Fibroblast of upper back skin (primary cell): ENCODE measurements around the gene ETS2.

ENCODE experiments used
- DNase-seq: peaks from one replicate; pipeline ENCODE4 v3.0.0-alpha.2; 2013

The ETS2 gene

DNA sequence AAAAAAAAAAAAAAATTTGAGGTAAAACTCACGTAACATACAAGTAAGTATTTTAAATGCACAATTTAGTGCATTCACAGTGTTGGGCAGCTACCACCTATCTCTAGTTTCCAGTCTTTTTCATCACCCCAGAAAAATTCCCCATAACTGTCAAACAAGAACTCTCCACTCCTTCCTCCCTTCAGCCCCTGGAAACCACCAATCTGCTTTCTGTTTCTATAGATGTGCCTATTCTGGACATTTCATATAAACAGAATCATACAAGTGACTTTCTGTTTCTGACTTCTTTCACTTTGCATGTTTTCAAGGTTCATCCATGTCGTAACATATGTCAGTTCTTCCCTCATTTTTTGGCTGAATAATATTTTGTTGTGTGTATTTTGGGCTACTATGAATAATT lies 24.9 kb upstream of the ETS2 start:
- no peak for DNase-seq

DNA sequence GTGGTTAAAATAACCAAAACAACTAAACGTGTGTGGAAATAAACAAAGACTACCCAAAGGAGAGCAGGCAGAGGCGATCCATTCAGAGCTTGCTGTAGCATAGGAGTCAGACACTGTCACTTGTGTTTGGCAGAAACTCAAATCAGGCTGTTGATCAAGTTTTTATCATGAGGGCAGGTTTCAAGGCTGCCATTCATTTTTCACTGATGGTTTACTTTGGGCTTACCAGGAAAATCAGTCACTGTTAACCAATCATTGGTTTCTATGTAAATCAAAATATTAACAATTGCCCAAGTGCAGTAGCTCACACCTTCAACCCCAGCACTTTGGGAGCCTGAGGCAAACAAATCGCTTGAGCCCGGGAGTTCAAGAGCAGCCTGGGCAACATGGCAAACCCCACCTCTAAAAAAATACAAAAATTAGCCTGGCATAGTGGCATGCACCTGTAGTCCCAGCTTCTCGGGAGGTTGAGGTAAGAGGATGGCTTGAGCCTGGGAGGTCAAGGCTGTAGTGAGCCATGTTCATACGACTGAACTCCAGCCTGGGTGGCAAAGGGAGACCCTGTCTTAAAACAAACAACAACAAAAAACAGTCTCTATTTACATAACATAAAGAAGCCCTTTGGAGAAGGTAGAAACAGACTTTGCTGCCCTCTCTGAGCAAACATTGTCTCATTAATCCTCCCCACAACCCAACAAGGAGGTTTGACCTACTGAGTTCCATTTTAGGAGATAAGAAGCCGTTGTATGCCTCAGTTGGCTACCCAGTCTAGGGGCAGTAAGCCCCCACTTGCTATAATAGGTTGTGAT lies 21.1 kb upstream of the ETS2 start:
- no peak for DNase-seq

DNA sequence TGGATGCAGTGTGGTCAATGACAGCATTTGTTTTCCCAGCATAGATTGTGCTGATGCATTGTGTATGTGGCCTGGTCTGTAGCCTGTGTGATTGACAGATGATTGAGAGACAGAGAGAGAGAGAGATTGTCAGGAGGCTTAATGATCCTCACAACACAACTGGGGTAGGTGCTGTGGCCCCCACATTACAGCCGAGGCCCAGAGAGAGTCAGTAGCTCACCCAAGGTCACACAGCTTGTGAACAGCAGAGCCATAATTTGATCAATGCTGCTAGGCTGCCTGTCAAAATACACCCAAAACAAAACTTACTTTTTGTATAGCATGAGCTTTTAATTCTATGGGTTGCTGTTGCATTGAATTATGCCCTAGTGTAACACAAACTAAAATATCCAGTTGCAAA lies 20.2 kb upstream of the ETS2 start:
- DNase-seq: no peak

DNA sequence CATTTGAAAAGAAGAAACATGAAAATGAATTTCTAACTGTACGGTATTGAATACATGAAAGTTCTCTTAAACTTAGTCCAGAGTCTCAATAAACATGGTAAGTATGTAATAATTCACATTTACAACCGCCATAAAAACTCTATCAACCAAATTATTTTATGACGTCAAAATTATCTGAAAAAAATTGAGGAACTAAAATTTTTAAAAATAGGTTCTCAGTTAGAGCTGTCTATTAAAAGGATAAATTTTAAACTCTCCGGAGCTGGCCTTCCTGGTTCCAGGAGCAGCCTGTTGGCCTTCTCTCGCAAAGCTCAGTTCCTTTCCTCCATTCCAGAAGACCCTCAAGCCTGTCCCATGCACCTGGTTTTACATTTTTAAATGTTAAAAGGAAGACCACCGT lies 18.7 kb upstream of the ETS2 start:
- DNase-seq: no peak

DNA sequence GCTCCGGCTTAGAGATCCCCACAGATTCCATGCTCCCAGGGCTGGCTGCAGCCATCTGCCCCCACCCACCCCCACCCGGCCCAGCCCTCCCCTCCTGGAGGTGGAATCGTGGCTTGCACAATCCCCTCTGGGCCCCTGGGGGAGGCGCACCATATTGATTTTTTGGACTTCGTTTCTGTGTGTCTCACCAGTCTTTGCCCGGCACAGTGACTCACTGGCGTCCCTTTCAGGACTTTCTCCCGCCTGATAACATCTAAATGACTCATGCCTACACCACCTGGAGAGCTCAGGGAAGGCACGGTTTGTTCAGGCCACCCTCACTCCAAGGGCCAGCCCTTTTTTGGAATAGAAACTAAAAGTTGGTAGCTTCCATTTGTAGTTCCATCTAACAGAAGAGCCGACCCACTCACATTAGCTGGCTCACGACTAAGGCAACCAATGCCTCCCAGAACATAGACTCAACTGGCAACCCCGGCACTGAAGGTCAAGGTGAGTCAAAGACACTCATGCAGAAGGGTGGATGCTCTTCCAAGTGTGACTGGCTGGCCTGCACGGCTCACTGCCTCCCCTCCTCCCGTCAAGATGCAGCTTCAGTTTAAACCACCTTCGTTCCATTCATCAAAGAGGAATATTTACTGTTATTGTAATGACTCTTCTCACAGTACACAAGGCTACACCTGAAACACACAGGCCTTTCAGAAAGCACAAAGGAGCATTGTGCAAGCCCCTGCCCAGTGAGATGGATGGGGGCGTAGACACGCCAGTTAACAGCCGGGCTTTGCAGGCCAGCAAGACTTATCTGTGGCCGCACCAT lies 18.1 kb upstream of the ETS2 start:
- DNase-seq: peak; percentile 76

DNA sequence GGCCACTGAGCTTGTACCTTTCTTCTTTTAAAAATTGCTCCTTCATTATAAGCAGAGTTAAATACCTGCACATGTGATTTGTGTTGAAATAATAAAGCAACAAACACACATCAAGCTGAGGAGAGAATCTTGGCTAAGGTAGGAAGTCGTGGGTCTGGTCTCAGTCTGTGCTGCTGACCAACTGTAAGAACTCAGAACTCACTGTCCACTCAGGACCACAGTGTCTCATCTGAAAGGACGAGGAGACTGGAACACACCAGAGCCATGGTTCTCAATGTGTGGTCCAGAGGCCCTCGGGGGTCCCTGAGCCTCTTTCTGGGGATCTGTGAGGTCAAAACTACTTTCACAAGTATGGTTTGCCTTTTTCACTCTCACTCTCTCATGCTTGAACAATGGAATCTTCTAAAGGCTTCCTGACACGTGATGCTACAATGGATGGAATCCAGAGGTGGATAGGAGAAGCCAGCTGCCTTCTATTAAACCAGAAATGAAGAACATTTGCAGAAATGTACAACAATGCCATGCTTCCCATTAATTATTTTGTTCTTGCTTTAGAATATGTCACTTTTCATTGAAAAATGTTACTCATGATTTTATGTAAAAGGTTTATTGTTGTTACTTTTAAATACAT lies 17.3 kb upstream of the ETS2 start:
- DNase-seq: peak; percentile 46

DNA sequence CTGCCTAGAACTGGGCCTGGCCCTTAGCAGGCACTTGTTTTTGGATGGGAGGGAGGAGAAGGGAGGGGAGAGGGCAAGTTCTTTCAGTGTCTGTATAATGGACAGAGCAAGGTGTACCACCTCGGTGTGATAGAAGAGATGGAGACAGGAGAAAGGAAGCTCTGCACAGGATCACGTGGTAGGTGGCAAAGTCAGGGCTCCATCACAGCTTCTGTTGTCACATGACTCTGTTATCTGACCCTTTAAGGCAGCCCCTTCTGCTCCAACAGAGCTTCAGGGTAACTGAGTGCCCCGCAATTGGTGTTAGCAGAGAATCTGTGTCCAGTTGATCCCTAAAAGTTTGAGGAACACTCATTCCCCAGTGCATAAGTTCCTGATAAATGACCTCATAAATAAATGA lies 16.5 kb upstream of the ETS2 start:
- DNase-seq: no peak

DNA sequence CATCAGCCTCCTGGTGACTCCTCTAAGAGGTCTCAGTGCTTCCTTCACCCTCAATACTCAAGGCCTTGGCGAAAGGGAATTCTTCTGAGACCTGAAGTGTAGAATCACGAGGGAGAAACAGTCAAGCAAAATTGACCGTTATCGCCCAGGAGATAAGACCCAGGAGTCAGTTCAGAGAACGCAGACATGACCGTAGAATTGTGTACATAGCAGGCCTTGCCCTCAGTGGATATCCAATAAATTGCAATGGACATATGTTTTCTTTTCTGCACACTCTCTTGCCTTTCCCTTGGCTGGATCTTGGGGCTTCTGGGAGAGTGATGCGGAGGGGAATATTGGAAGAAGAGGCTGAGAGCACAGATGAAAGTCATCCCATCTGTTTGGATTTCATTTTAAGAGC lies 15.7 kb upstream of the ETS2 start:
- DNase-seq: no peak

DNA sequence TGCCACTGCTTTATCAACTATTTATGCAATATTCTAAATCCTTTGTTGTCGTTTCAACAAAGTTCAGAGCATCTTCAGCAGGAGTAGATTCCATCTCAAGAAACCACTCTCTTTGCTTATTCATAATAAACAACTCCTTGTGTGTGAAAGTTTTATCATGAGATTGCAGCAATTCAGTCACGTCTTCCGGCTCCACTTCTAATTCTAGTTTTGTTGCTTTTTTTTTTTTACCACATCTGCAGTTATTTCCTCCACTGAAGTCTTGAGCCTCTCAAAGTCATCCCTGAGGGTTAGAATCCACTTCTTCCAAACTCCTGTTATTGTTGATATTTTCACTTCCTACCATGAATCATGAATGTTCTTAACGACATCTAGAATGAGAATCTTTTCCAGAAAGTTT lies 14.8 kb upstream of the ETS2 start:
- DNase-seq: no peak

DNA sequence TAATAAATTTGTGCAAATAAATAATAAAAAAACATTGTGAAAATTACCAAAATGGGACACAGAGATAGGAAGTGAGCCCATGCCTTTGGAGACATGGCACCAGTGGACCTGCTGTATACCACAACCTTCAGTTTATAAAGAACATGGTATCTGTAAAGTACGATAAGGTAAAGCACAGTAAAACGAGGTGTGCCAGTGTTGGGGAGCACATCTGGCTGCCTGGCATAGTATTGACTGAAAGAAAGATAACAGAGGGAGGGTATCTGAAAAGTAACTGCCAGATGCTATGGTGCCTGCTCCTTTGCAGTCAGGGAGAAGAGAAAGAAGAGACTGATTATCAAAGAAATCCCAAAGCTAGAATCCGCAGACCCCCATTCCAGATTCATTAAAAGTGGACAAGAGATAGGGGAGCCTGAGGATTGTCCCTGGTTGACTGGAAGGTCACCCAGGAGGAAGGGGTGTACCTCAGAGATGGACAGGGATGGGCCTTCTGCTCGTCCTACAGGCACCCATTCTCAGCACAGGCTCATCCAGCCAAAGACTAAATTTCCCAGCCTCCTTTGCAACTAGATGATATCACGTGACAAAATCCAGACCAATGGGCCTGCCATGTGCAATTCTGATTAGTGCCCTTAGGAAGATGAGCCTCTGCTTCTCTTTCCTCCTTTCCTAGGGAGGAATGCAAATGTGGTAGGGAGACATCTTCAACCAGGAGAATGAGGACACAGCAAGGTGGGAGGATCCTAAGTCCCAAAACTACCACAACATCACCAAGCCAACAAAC lies 12.9 kb upstream of the ETS2 start:
- no peak for DNase-seq

DNA sequence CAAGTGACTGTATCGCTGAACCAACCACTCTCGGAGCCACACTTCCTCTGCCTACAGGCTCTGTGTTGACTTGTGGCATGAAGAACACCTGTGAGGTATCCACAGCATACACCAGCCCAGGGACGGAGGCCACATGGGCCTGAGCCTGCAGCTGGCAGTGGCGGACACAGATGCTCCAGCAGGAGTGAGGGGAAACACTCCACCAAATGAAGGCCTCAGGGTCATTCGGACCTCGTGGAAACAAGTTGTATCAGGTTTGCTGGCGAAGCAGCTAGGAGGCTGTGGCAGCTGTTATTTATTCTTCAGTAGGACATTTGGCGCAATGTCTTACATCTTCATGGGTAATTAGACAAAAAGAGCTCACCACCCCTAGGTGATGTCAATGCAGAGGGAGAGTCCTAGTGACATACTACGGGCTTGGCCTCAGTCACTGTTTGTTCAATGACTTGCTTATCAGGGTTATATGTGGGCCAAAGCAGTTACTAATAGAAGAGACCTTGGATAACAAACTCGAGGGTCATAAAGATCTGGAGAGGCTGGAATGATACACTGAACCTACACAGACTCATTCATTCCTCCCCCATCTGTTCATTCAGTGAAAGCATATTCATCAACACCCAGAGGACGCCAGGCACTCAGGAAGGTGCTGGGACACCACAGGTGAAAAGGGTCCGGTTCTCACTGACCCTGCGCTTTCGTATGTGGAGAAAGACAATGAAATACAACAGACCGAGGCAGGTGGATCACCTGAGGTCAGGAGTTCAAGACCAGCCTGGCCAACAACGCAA lies 11.6 kb upstream of the ETS2 start:
- no peak for DNase-seq

DNA sequence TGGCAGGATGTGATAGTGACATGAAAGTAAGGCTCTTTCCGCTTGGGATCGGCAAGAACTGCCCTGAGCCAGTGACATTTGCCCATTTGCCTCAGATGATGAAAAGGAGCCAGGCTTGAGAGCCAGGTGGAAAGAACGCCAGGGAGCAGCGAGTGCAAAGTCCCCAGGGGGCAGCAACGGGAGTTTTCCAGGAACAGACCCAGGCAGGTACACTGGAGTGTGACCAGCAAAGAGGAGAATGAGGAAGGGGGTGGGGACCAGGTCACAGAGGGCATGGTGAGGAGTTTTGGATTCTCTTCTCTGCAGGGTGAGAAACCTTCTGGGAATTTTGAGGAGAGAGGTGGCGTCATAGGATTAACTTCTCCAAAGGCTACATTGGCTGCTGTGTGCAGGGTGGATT lies 10.8 kb upstream of the ETS2 start:
- DNase-seq: no peak

DNA sequence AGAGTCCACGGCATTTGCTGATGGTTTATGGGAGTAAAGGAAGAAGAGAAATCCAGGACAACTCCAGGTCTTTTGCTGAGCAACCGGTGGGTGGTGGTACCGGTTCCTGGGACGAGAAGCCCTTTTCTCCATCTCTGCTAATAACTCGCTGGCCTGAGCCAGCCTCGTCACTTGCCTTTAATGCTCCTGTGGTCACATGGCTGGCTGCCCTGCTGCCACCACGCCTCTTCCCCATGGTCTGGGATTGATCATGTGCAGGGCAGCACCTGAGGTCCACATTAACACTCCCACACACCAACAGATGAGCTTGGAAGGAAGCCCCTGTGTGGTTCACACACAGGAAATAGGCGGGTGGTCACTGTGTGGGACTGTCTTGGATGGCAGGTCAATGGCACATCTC lies 10.3 kb upstream of the ETS2 start:
- DNase-seq: no peak

DNA sequence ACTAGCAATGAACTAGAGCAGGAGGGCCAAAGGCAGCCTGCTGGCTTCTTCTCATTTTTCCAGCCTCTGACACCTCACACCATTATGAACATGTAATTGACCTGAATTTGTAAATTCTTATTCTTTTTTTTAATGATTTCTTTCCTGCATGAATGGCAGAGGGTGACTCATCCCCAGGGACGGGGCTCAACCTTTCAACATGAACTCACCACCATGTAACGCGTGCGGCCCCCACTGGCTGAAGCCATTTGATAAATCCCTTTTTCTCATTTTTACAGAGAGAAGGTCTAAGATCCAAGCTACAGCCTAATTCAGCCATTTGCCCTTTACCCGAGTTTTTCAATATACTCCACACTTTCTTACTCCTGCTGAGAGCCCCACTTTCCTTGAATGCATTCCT lies 9.3 kb upstream of the ETS2 start:
- DNase-seq: peak; percentile 52

DNA sequence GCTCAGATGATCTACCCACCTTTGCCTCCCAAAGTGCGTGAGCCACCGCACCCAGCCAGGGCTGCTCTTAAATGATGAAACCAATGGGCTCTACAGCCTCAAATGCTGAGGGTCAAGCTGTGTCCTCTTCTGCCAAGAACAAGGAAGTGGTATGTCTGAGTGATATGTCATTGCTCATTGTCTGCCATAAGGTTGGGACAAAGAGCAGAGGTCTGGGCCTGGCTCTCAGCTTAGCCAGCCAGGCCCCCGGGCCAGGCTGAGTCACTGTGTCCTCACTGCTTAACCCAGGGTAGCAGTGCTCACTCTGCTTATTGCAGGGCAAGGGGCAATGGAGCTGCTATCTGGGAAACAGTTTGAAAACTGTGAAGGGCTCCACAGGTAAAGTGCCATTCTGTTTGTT lies 8.3 kb upstream of the ETS2 start:
- DNase-seq: no peak

DNA sequence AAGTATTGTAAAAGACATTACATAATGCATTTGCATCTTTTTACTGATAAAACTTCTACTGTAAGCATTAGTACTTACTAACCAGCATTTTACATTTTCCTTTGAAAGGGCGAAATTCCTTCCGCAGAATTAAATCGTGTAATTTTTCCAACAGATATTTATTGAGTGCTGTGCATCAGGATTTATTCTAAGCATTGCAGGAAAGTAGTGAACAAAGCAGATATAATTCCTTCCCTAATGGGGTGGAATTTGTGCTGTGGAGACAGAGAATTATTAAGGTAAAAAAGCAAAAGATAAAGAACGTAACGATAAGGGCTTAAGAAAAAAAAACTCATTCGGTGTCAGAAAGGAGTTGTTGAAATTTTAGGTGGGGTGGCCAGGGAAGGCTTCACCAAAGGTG lies 7.6 kb upstream of the ETS2 start:
- DNase-seq: no peak

DNA sequence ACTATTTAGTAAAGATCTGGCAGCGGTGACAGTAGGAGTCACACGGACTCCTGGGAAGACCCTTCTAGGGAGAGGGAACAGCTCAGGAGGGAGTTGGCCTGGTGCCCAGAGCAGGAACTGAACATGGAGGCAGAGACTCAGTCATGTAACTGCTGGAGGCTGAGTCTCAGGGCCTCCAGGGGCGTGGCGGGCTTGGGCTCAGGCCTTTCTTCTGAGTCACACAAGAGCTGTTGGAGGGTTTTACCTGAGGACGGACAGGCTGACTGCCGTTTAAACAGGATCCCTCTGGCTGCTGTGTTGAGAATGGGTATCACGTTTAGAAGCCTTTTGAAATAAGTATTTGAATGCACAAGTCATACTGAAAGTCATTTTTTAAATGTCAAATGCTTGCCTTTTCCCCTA lies 7.2 kb upstream of the ETS2 start:
- DNase-seq: peak; percentile 30

DNA sequence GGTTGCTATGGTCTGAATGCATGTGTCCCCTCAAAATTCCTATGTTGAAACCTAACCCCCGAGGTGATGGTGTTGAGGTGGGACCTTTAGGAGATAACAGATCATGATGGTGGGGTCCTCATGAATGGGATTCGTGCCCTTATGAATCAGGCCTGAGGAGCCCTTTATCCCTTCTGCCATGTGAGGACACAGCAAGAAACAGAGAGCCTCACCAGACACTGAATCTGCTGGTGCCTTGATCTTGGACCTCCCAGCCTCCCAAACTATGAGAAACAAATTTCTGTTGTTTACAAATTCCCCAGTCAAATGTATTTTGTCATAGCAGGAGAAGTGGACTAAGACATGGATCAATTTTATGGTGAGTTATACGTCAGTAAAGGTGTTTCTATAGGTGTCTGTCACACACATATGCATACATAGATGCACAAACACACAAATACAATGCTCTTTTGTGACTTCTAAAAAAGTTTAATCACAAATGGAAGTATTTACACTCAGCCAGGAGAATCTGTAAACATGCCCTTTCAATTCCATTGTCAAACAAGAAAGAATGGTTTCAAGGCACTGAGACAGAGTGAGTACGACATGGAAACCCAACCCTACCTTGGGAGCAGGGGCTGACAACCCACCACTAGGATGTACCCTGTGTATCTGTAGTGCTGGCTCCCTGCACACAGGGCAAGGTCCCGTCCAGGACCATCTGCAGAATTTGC lies 5.5 kb upstream of the ETS2 start:
- DNase-seq: no peak

DNA sequence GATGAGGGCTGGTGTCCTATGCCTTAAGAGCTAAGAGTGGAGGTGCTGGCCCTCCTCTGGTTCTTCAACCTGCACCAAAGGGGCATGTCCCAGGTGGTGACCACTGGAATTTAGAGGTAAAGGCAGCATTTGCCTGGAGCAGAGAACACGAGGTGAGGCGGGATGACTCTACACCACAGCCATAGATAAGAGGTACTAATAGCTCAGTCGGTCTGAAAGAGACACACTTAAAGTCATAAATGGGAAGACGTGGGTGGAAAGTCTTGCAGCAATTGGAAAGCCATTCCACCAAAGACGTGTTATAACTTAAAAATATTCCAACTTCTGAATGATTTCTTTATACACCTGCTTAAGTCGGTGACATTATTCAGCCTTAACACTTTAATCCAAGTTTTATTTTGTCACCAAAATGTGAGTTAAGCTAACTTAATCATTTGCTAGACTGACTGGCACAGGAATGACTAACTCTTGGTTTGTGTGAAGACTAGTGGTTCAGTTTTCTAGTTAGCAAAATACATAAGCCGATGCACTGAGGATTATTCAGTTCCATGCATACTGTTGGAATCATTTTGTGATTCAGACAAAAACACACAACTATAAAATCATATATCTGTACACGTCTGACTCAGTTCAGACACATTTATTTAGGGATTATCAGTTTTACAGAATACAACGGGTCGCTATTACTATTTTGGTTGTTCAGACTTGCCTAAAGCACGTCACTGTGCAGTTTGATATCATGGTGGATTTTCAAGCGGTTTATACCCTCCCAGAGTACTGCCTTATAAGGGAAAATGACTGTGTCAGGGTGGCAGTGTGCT lies 4.6 kb upstream of the ETS2 start:
- DNase-seq: no peak
